Measurements from ENCODE around the gene SKIC2.

GRCh38 chr6:31945507-31946369 lies 13.2 kb upstream of the SKIC2 start, which contains the start of gene CFB:
- no peak for TF ChIP-seq CTCF (IDR thresholded peaks at IDR 0.05)
- TF ChIP-seq POLR2A (IDR thresholded peaks at IDR 0.05) = no peak
- TF ChIP-seq POLR2AphosphoS5 (IDR thresholded peaks at IDR 0.05; ENCODE audit: insufficient read depth in 1 of 2, low read depth in 1 of 2) = peak; percentile 62 to 68

All from vagina (tissue), 2 donors.